T-helper 17 cell (primary cell): ENCODE data around the gene GP5. TPM values are rescaled to one million over a fixed set of nuclear protein-coding genes. Genes with fewer than 3 reads are reported as not detected.

ENCODE experiments used
- ATAC-seq: fragments of 150-1000 bp; cut with Tn5 transposase; 2 replicates; pipeline ENCODE4 v1.10.0; 2021; ENCODE audit warnings: mild to moderate bottlenecking, moderate library complexity
- DNase-seq, 3 donors: peaks; one replicate each; pipeline versions ENCODE4 v3.0.0 to v3.0.0-alpha.2; 2020 to 2021
- H3K9me3 ChIP-seq: one replicate; pipeline ENCODE4 v1.7.0; 2013; ENCODE audit warnings: low read length, mild to moderate bottlenecking; ENCODE audit not compliant: control insufficient read depth, poor library complexity, severe bottlenecking
- H3K27ac Mint-ChIP-seq: one replicate; pipeline ENCODE4 v1.8.0; 2022; ENCODE audit warnings: mild to moderate bottlenecking, moderate library complexity, mixed read lengths
- H3K27me3 Mint-ChIP-seq: one replicate; pipeline ENCODE4 v1.8.0; 2022; ENCODE audit warnings: mixed read lengths
- H3K36me3 Mint-ChIP-seq: one replicate; pipeline ENCODE4 v1.8.0; 2022; ENCODE audit warnings: low read depth, mixed read lengths
- H3K4me1 Mint-ChIP-seq: one replicate; pipeline ENCODE4 v1.8.0; 2022; ENCODE audit warnings: mild to moderate bottlenecking, mixed read lengths
- H3K4me3 Mint-ChIP-seq: one replicate; pipeline ENCODE4 v1.8.0; 2022; ENCODE audit warnings: mild to moderate bottlenecking, moderate library complexity, mixed read lengths
- total RNA-seq, 4 donors: library from RNA in 2 of 4; stranded (reverse) in 2 of 4; gene quantifications; one replicate each; pipeline ENCODE4 v1.2.3 and lab custom pipeline; 2022 to 2026

Gene GP5
- total RNA-seq, 2 donors from 2014 or later = 4.0 to 6.1 TPM

DNA sequence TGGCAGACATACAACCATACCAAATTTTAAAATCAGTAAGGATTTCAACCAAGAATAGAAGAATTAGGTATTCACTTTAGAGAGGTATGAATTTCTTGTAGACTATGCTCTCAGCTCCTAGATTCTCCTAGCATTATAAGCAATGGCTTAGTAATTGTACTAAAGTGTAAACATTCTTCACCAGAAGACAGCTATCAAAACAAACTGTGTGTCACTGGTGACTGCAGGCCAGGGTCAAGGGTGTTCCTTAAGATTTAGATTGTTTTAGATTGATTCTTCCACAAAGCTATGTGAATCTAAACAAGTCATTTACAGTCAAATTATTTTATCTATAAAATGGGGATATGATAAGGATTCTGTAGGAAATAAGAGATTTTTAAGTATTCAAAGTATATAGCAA lies 23.1 kb upstream of the GP5 start:
- ATAC-seq (no peak), DNase-seq (no peak)
- H3K9me3 ChIP-seq = no peaks in the 10 kb centered on the region
- H3K27me3 Mint-ChIP-seq = no peaks in the 10 kb centered on the region
- H3K4me3 Mint-ChIP-seq = no peak overlapping the region
- H3K4me1 Mint-ChIP-seq = peaks cover 9% of the 10 kb centered on the region
- peak overlapping the region; percentile 66 for H3K27ac Mint-ChIP-seq
- H3K36me3 Mint-ChIP-seq = peaks cover 5% of the 10 kb centered on the region

DNA sequence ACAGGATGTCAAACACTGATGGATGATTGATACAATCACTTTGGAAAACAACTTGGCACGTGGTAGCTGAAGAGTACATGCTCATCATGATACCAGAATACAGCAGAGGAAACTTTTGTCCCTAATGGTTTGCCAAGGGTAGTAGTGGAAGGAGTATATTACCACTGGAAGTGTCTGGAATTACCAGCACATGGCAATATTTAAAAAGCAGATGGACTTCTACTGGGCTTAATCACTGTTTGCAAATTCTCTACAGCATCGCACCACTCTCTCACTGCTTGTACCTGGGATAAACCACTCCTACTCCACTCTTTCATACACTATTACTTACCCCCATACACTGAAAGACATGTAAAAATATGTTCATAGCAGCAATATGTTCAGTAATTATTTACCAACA lies 19.6 kb upstream of the GP5 start:
- Mint-ChIP-seq H3K27me3 (no peaks in the 10 kb centered on the region), H3K27ac (peak overlapping the region; percentile 86), H3K36me3 (peaks cover 11% of the 10 kb centered on the region), H3K4me1 (peaks cover 17% of the 10 kb centered on the region), H3K4me3 (no peak overlapping the region)
- no peaks in the 10 kb centered on the region for H3K9me3 ChIP-seq
- DNase-seq = no peak
- no peak for ATAC-seq

DNA sequence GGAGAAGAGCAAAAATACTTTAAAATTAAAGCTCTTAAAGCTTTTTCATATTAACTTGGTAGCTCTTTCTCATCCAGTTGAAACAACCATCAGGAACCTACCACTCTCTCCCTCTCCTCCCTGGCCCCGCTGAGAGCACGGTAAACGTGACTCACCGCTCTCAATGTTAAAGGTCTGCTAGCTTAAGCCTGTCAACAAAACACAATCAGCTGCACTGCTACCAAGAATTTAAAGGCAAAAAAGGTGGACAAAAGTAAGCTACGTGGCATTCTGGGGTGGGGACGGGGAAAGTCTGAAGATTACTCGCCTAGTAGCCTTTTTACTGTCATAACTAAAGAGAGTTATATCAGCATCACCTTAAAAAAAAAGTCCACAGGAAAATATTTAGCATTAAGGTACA lies 8.4 kb upstream of the GP5 start:
- no peaks in the 10 kb centered on the region for H3K9me3 ChIP-seq
- Mint-ChIP-seq H3K27ac (peak overlapping the region; percentile 37), H3K4me1 (peaks cover 8% of the 10 kb centered on the region), H3K36me3 (peaks cover 2% of the 10 kb centered on the region), H3K27me3 (no peaks in the 10 kb centered on the region), H3K4me3 (no peak overlapping the region)
- ATAC-seq (no peak), DNase-seq (no peak)

DNA sequence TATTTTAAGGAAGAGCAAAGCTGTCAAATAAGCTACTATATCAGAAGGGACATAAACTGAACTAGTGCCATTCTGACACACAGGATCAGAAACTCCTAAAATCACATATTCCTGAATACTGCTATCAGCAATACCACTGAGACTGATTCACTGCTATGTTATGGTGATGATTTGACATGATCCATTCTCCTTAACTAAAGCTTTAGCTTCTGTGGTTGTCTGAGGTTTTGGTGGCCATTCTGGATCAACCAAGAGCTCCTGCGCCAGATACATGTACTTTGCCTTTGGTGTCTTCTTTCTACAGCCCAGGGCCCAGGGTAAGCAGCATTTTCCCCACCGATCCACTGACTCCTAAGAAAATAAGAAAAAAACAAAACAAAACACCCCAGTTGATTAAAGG lies 6.7 kb upstream of the GP5 start:
- no peak overlapping the region for H3K4me3 Mint-ChIP-seq
- no peaks in the 10 kb centered on the region for H3K36me3 Mint-ChIP-seq
- no peaks in the 10 kb centered on the region for H3K9me3 ChIP-seq
- H3K27me3 Mint-ChIP-seq = no peaks in the 10 kb centered on the region
- peaks cover 6% of the 10 kb centered on the region for H3K4me1 Mint-ChIP-seq
- DNase-seq = no peak
- ATAC-seq = no peak
- peak overlapping the region; percentile 37 for H3K27ac Mint-ChIP-seq

DNA sequence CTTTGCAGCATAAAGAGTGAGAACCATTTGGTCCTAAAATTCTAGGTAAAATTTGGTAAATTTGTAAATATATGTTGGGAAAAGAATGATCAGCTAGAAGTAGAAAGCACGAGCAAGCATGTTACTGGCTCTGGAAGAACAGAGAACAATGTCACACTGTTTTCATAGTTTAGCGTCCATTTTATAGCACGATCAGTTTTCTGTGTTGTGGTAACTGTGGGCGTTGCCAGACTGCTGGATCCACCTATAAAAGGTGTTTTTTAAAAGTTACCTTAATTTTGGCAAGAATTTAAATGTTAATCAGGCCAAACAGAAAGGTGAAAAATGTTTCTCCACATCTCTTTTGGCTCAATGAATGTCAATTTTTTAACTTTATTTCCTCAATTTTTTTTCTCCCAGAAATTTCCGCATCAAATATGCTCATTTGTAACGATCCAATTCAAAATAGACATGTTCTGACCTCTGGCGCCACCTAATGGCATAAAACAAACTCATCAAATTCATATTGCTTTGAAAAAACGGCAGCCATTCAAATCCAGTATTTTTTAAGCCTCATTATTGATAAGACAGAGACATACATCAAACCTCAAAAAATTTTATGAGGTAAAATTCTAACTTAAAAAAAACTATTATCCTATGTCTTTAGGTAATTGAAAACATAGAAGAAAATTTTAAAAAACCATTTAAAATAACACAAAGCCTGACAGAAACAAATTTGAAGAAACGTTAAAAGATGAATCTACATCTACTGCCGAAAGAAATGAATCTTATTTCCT lies 5.5 kb upstream of the GP5 start:
- peaks cover 5% of the 10 kb centered on the region for H3K4me1 Mint-ChIP-seq
- DNase-seq (no peak), ATAC-seq (peak; percentile 79)
- no peak overlapping the region for H3K4me3 Mint-ChIP-seq
- H3K9me3 ChIP-seq = no peaks in the 10 kb centered on the region
- no peaks in the 10 kb centered on the region for H3K36me3 Mint-ChIP-seq
- peak overlapping the region; percentile 43 for H3K27ac Mint-ChIP-seq
- H3K27me3 Mint-ChIP-seq = no peaks in the 10 kb centered on the region

DNA sequence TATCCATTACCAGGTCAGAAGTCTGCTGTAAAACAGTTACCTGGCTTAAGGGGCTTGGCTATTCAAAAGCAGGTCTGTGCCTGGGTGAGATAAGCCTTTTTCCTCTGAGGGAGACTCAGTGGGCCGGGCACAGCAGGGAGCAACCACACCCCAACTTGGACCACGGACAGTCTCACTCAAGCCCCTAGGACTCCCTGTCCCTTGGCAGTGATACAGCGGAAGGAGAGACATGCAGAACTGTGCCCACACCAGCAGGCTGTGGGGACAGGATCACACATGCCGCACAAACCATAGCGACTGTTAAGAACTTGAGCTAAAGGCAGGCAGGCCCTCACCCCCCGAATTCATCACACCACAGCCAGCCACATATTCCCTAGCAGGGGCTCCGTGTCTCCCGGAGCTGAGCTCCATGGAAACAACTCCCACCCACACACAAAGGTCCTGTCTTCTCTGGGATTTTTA lies 2.8 kb upstream of the GP5 start:
- no peak for DNase-seq
- Mint-ChIP-seq H3K36me3 (no peaks in the 10 kb centered on the region), H3K4me3 (no peak overlapping the region), H3K4me1 (peaks cover 24% of the 10 kb centered on the region), H3K27me3 (no peaks in the 10 kb centered on the region), H3K27ac (no peak overlapping the region)
- ATAC-seq = no peak
- H3K9me3 ChIP-seq = no peaks in the 10 kb centered on the region

DNA sequence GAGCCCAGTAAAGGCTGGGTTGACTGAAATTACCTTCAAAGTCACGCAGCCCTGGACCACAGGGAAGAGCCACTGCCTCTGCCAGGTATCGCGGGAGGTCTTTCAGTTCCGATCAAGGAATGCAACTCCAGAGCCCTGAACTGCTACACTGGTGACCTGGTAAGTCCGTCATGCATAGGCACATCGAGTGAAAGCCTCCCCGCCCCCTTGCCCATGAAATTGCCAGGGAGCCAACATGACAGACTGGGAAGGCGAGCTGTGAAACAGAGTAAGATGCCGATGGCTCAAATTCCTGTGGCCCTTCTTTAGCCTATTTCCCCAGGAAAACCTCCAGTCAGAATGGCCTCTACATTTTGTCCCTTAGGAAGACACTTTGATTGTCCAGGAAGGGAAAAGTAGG lies 2.3 kb upstream of the GP5 start:
- H3K9me3 ChIP-seq = no peaks in the 10 kb centered on the region
- ATAC-seq (no peak), DNase-seq (no peak)
- Mint-ChIP-seq H3K27me3 (no peaks in the 10 kb centered on the region), H3K4me3 (no peak overlapping the region), H3K27ac (no peak overlapping the region), H3K4me1 (peaks cover 27% of the 10 kb centered on the region), H3K36me3 (no peaks in the 10 kb centered on the region)

DNA sequence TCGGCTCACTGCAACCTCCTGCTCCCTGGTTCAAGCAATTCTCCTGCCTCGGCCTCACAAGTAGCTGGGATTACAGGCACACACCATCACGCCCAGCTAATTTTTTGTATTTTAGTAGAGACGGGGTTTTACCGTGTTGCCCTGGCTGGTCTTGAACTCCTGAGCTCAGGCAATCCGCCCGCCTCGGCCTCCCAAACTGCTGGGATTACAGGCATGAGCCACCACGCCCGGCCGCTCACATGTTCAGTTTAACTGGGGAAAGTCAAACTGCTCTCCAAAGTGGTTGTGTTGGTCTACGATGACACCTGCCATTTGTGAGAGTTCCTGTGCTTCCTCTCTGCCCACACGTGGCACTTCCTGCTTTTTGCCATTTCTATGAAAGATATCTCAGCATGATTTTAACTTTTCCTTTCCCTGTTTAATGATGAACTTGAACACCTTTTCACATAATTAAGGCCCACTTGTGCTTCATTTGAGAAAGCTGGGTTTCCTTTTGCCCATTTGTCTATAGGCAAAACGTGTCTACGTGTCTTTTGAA lies 877 bp upstream of the GP5 start:
- no peaks in the 10 kb centered on the region for H3K27me3 Mint-ChIP-seq
- peaks cover 38% of the 10 kb centered on the region for H3K4me1 Mint-ChIP-seq
- H3K4me3 Mint-ChIP-seq = no peak overlapping the region
- no peaks in the 10 kb centered on the region for H3K36me3 Mint-ChIP-seq
- H3K9me3 ChIP-seq = no peaks in the 10 kb centered on the region
- no peak for DNase-seq
- ATAC-seq = no peak
- H3K27ac Mint-ChIP-seq = no peak overlapping the region

DNA sequence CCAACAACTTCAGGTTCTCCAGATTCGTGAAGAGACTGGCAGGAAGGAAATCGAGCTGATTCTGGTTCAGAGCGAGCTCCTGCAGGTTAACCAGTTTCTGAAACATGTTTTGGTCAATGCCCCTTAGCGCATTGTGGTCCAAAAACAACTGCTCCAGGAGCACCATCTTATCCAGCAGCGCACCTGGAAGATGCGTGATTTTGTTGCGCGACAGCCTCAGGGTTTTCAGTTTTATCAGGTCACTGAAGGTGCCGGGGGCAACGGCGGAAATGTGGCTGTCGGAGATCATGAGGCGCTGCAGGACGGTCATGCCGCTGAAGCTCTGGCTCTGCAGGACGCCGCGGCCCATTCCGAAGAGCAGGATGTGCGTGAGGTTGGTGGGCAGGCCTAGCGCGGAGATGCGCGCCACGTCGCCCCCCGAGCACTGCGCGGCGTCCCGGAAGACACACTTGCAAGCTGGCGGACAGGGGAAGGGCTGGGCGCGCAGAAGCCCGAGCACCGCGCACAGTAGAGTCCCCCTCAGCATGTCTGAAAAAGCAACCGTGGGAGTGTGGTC lies 1.2 kb downstream of the GP5 start:
- ATAC-seq = peak; percentile 19
- Mint-ChIP-seq H3K36me3 (no peaks in the 10 kb centered on the region), H3K4me3 (peak overlapping the region; percentile 93), H3K27ac (peak overlapping the region; percentile 85), H3K27me3 (no peaks in the 10 kb centered on the region), H3K4me1 (peaks cover 41% of the 10 kb centered on the region)
- DNase-seq = no peak
- H3K9me3 ChIP-seq = no peaks in the 10 kb centered on the region

DNA sequence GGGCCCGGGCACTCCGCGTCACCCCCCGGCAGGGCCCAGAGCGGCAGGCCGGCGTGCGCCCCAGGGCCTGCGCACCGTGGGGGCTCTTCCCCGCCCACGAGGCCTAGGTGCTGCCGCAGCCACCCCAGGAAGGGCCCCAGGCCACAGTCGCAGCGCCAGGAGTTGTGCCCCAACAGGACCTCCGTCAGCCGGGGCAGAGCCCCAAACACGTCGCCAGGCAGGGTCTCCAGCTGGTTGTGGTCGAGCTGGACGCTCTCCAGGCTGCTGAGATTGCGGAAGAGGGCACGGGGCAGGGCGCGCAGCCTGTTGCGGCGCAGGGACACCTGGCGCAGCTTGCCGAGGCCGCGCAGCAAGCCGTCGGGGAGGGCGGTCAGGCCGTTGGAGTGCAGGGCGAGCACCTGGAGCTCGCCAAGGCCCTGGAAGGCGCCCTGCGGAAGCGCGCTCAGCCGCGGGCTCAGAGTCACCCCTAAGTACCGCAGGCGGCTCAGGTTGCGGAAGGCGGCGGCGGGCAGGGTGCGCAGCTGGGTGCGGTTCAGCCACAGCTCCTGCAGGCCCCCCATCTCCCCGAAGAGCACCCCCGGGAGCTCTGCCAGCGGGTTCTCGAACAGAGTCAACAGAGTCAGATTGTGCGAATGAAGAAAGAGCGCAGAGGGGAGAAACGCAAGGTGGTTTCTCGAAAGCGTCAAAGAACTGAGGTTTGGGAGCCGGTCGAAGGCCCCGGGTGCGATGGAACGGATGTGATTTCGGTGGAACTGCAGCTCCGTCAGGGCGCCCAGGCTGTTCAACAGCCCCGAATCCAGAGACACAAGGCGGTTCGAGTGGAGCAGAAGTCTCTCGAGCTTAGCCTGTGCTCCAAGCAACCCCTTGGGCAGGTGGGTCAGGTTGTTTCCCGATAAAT lies 2.0 kb downstream of the GP5 start:
- H3K27ac Mint-ChIP-seq = peak overlapping the region; percentile 85

DNA sequence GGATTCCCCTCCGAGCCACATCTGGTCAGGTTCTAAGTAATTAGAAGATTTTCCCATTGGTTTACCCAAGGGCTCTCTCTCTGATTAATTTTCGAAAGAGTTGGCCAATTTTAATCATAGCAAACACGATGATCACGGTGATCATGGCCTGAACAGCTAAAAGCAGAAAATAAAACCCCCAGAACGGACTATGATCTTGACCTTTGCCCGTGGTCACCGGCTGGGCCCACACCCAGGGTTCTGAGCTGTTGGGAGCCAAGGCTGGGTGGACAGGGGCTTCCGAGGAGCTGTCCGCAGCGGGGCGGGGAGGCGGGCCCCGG lies 2.6 kb downstream of the GP5 start:
- ATAC-seq (no peak), DNase-seq (no peak)
- peak overlapping the region; percentile 85 for H3K27ac Mint-ChIP-seq

More for the DNA sequence above, 2.0 kb downstream of the GP5 start:
- ATAC-seq (peak; percentile 67), DNase-seq (peak in 2 of 3 donors; percentile 22 to 30)
- H3K9me3 ChIP-seq = no peaks in the 10 kb centered on the region
- Mint-ChIP-seq H3K4me1 (peaks cover 41% of the 10 kb centered on the region), H3K4me3 (peak overlapping the region; percentile 93), H3K27me3 (no peaks in the 10 kb centered on the region), H3K36me3 (no peaks in the 10 kb centered on the region)

DNA sequence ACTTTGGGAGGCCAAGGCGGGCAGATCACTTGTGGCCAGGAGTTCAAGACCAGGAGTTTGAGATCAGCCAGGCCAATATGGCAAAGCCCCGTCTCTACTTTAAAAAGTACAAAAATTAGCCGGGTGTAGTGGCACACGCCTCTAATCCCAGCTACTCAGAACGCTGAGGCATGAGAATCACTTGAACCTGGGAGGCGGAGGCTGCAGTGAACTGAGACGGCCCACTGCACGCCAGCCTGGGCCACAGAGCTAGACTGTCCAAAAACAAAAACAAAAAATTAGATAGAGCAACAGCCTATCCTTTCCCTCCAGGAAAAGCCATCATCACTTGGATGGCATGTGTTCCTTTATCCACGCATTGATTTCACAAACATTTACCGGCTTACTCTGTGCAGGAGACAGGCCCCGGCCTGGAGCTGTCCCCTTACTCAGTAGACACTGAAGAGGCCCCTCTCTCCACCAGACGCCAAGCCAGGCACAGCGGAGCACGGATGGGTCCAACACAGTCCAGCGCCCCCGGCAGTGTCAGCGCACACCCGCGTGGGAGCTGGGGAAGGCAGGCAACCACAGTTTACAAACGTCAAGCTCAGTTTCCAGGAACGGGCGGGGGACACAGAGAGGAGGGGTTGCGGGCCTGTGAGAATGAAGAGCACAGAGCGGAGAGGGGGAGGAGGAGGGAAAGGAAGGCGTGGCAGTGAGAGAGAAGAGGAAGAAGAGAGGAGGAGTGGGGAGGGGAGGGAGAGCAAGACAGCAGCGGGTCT lies 3.1 kb downstream of the GP5 start:
- peak overlapping the region; percentile 93 for H3K4me3 Mint-ChIP-seq
- ATAC-seq (peak; percentile 72), DNase-seq (peak in 1 of 3 donors; percentile 27)
- H3K27ac Mint-ChIP-seq = peak overlapping the region; percentile 85
- H3K36me3 Mint-ChIP-seq = no peaks in the 10 kb centered on the region
- H3K27me3 Mint-ChIP-seq = no peaks in the 10 kb centered on the region
- H3K9me3 ChIP-seq = no peaks in the 10 kb centered on the region
- H3K4me1 Mint-ChIP-seq = peaks cover 41% of the 10 kb centered on the region

More for the DNA sequence above, 2.6 kb downstream of the GP5 start:
- H3K4me1 Mint-ChIP-seq = peaks cover 41% of the 10 kb centered on the region
- no peaks in the 10 kb centered on the region for H3K27me3 Mint-ChIP-seq
- peak overlapping the region; percentile 93 for H3K4me3 Mint-ChIP-seq
- H3K36me3 Mint-ChIP-seq = no peaks in the 10 kb centered on the region
- H3K9me3 ChIP-seq = no peaks in the 10 kb centered on the region
